GM12891 (cell line): Measurements from ENCODE around the gene PANK4.

ENCODE experiments used
- PAX5 ChIP-seq: IDR thresholded peaks from 2 replicates; pipeline ENCODE4 v1.6.1; 2011; ENCODE audit warnings: low read length, moderate library complexity, mild to moderate bottlenecking; ENCODE audit not compliant: insufficient read depth, severe bottlenecking
- POLR2A ChIP-seq: IDR thresholded peaks from 2 replicates; pipeline ENCODE4 v1.6.1; 2011; ENCODE audit warnings: low read depth, low read length, control low read depth
- POLR2AphosphoS5 ChIP-seq: IDR thresholded peaks from 2 replicates; pipeline ENCODE4 v1.6.1; 2011; ENCODE audit warnings: low read depth, low read length, control low read depth
- SPI1 ChIP-seq: IDR thresholded peaks from 2 replicates; pipeline ENCODE4 v1.6.1; 2011; ENCODE audit warnings: low read depth, low read length, control low read depth
- TAF1 ChIP-seq: IDR thresholded peaks from 2 replicates; pipeline ENCODE4 v1.6.1; 2011; ENCODE audit warnings: low read depth, low read length, control low read depth

GRCh38 chr1:2528611-2528965 lies 2.2 kb upstream of the PANK4 start:
- no peak for TF ChIP-seq POLR2A
- no peak for TF ChIP-seq POLR2AphosphoS5
- TF ChIP-seq SPI1, result no peak
- no peak for TF ChIP-seq TAF1
- TF ChIP-seq PAX5, result no peak
